HG03175 (cell line): ENCODE results near the gene NAALADL2.
A peak's percentile ranks its signal among the peaks of the same experiment; 100 is the strongest.

Source experiments
- ATAC-seq: cut with Tn5 transposase; IDR thresholded peaks from one replicate; pipeline ENCODE4 v1.9.1; 2021; ENCODE audit warnings: mild to moderate bottlenecking, moderate library complexity; ENCODE audit not compliant: unreplicated experiment

NAALADL2 gene

GRCh38 chr3:175294793-175295192, 435.7 kb downstream of the NAALADL2 start:
- peak; percentile 51 for ATAC-seq

- ATAC-seq: no peak
These were observed 436.4 kb downstream of the NAALADL2 start for GRCh38 chr3:175295248-175296130.

GRCh38 chr3:175297216-175297615, 438.1 kb downstream of the NAALADL2 start:
- no peak for ATAC-seq

- ATAC-seq: no peak
These were observed 442.6 kb downstream of the NAALADL2 start for GRCh38 chr3:175301741-175302140.

GRCh38 chr3:175304404-175304803, 445.3 kb downstream of the NAALADL2 start:
- no peak for ATAC-seq

- peak; percentile 83 for ATAC-seq
These were observed 448.5 kb downstream of the NAALADL2 start for GRCh38 chr3:175307642-175308041.

- peak; percentile 12 for ATAC-seq
These were observed 449.0 kb downstream of the NAALADL2 start for GRCh38 chr3:175308097-175308496.

- no peak for ATAC-seq
These were observed 450.9 kb downstream of the NAALADL2 start for GRCh38 chr3:175310046-175310445.

DNA sequence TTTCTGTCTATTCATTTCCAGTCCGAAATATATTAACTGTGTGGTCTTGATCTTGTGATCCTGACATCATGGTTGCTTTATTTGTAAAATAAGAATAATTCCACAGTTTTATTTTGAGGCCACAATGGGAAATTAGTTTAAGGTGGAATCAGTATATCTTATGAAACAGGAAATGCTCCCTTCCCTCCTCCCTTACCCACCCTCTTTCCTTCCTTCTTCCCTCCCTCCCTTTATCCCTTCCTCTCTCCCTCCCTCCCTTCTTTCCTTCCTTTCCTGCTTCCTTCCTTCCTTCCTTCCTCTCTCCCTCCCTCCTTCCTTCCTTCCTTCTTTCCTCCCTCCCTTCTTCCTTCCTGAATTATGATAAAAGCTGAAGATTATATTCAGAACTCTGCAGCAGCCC, 452.3 kb downstream of the NAALADL2 start:
- no peak for ATAC-seq

DNA sequence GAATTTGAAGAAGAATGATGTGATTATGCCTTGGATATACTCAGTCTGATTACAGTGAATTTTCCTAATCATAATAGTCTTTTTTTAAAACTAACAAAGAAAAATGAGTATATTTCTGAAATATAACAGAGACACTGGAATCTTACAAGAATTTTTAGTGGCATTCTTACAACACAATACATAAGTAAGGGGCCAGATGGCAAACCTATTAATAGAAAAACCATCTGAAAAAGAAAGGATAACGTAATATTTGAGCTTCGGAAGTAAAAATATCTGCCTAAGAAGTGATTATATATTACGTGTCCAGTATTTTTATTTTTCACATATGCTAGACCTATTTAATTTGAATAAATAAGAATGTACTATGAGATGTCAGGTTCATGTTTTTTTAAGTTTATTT, 452.8 kb downstream of the NAALADL2 start:
- no peak for ATAC-seq

GRCh38 chr3:175312791-175313190, 453.7 kb downstream of the NAALADL2 start:
- ATAC-seq: no peak

GRCh38 chr3:175316799-175317198, 457.7 kb downstream of the NAALADL2 start:
- ATAC-seq: no peak

DNA sequence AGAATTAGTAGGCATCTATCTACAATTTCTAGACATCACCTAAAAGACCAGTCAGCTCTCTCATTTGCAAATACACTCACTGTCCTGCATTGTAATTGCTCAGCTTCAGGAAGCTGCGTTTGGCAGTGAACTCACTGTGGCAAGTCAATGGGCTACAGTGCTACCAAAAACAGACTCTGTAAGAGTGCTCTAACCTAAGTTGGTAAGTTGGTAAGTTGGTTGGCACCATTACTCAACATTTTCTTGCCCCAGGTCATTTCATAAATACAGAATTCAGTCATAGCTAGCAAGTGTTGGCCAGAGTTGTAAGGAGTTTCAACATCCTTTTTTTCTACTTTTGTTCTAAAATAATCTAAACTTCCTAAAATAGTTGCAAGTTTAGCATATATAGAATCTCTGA, 466.3 kb downstream of the NAALADL2 start:
- no peak for ATAC-seq

DNA sequence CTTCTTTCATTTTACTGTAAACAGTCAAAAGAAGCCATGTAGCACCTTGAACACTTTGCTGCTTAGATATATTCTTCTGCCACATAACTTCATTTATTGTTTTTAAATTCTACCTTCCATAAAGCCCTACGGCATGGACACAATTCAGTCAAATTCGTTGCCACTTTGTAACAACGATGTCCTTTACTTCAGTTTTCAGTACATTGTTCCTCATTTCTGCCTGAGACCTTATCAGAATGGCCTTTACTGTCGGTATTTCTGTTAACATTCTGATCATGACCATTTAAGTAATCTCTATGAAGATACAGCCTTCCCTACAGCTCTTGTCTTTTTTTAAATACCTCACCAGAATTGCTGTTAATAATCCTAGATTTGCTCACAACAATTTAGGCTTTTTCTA, 466.9 kb downstream of the NAALADL2 start:
- ATAC-seq: no peak

DNA sequence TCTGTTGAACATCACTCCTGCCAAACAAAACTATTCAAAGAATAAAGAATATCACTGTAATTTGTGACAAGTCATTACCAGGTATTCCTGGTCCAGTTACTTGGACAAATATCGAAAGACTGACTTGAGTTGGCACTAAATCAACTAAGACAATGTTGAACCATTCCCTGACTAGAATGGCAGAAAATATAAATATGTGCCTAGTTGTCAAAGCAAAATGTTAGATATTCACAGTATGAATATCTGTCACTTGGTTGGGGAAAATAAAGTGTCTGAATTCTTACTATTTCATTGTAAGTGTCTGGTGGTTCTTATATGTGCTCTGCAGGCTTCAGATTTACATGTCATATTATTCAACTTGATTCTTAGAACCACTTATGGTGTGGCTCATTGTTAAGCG, 470.2 kb downstream of the NAALADL2 start:
- ATAC-seq: no peak

DNA sequence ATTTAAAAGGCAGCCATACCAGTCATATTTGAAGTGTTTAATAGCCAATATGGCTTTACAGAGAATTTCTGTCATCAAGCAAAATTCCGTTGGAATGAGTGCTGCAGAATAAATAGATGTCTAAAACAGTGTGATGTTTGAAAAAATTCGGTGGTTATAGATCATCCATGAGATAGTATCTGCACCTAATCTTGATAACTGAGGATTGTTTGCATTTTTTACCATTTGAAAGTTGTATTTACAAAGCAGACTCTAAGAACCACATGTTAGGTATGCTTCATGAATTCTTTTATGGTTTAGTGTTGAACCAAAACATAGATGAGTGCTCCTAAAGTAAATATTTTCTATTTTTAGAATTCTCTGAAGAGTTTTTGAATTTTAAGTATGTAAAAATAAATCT, 476.1 kb downstream of the NAALADL2 start:
- ATAC-seq: no peak

DNA sequence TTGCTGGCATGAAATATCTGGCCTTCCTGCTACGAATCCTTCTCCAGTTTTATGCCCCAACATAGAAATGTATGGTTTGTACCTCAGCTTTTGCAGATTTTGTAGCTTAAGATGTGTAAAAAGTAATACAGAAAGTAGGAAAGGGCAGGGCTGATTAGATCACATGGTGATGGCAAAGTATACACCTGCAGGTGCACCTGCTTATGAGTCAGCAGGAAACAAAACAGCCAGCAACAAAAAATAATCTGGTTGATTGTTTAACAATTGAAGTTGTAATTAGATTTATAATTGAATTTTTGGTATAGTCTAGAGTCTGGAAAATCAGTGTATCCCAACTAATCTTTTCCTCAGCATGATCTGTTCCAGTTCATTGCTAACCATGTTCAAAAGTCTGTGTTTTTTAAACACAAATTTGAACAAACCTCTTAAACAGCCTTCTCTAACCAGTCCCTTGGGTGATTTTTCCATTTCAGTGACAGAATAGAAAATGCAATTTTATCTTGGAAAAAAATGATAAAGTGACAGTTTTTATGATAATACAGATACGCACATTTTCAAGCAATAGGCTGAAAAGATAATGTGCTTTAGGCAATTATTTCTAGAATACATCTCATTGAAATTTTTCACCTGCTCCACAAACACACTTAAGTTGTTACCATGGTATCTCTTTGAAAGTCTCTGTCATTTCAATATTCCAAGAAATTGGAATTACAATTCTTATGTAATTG, 477.4 kb downstream of the NAALADL2 start:
- no peak for ATAC-seq

DNA sequence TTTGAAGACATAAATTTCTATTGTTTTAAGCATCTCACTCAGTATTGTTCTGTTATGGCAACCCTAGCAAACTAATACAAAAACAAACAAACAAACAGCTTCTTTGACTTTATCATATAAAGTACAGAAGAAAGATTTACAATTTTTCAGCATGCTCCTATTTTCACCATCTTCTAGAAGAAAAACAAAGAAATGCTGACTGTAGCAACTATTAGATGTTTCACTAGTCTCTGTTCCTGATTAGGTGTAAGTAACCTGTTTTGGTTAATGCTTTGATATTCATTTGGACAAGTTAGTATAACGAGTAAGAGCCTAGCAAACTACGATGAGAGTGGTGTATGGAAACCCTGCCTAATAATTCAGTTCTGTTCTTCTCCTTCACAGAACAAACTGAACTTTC, 478.5 kb downstream of the NAALADL2 start:
- no peak for ATAC-seq

DNA sequence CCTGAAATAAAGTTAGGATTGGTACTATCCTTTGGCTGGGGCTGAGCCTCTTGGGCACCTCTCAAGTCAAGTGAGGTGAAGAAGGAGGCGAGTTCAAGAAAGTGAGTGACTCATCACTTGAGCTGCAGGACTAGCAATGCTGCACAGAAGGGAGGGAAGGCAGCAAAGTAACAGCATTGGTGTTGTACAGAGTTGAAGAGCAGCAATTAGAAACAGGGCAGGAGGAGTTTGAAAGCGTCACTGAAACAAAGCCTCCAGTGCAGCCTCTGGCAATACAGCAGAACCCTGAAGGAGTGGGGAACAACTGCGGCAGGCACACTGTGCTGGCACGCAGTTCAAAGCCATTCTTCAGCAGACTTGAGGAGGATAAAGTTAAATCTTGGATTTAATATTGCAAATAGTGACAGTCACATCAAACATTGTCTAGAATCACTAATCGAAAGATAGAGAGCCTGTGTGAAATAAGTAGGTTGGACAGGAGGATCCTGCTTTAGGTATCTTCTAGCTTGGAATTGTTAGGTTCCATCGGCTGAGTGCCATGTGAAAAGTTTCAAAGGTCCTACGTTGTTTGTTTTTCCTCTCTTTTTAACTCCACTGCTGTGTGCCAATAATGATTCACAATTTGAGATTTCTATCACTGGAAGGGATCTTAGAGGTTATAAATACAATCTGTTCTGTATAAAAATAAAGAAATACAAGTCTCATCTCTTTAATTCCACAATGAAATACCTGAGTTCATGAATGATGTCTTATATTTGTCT, 479.8 kb downstream of the NAALADL2 start:
- ATAC-seq: no peak

GRCh38 chr3:175340338-175341015, 481.3 kb downstream of the NAALADL2 start:
- ATAC-seq: no peak

GRCh38 chr3:175342196-175342595, 483.1 kb downstream of the NAALADL2 start:
- ATAC-seq: no peak
